Testis (tissue), 3 donors: ENCODE results near the gene P2RY8. TPM values are rescaled to one million over a fixed set of nuclear protein-coding genes. Genes with fewer than 3 reads are reported as not detected.
A peak's percentile ranks its signal among the peaks of the same experiment; 100 is the strongest.
"Not testable (repeated sequence)": the region's sequence is repeated elsewhere in the genome, so short reads cannot be mapped to it uniquely, and the experiment has no call there.

ENCODE experiments used
- DNase-seq: peaks from one replicate; pipeline ENCODE4 v3.0.0-alpha.2; 2019
- H3K27ac ChIP-seq, 2 donors: fragments of 200-600 bp; sonication (generic); one replicate each; pipeline ENCODE4 v1.5.1; 2019
- H3K27me3 ChIP-seq: fragments of 200-600 bp; sonication (generic); one replicate; pipeline ENCODE4 v1.5.1; 2019
- H3K36me3 ChIP-seq: fragments of 200-600 bp; sonication (generic); one replicate; pipeline ENCODE4 v1.5.1; 2017; ENCODE audit warnings: low read depth; ENCODE audit errors: missing control alignments
- H3K4me1 ChIP-seq: fragments of 200-600 bp; sonication (generic); one replicate; pipeline ENCODE4 v1.5.1; 2019
- H3K4me3 ChIP-seq, 2 donors: fragments of 200-600 bp; sonication (generic); one replicate each; pipeline ENCODE4 v1.5.1; 2017 to 2019
- H3K9me3 ChIP-seq: fragments of 200-600 bp; sonication (generic); one replicate; pipeline ENCODE4 v1.5.1; 2017
- POLR2A ChIP-seq: fragments of 450-650 bp; IDR thresholded peaks from one replicate; pipeline ENCODE4 v1.6.1; 2017; ENCODE audit warnings: antibody characterized with exemption, mild to moderate bottlenecking, moderate library complexity
- WGBS, 2 donors: methylation state at CpG; one replicate each; pipeline ENCODE4 v1.1.5; 2018; 5-methylcytosine and 5-hydroxymethylcytosine counted together
- intact Hi-C: fragments of 100-400 bp; cut with DNase I; formaldehyde crosslinking; loops from one replicate; pipeline ENCODE4 v1.15.1; 2023; ENCODE audit warnings: low total_unique reads
- polyA plus RNA-seq: library from polyadenylated mRNA; stranded (reverse); fragments of 350-450 nt; fragmentation: Illumina TruSeq; extraction: RNeasy Lipid Tissue Mini Kit (QIAGEN cat#74804); gene quantifications from one replicate; pipeline ENCODE4 v1.2.3, GENCODE V29; 2014; ENCODE audit warnings: low read depth, low replicate concordance; ENCODE audit not compliant: insufficient read depth
- total RNA-seq, 2 donors: library from RNA; depleted of rRNA; stranded (reverse); fragments of >200 nt; gene quantifications; one replicate each; pipeline ENCODE4 v1.2.3, GENCODE V29; 2016
- TF ChIP-seq, protein P1 (sequence below), 3 experiments: fragments of 450-650 bp in 2 of 3; fragments of 200-600 bp in 1 of 3; sonication (generic) in 1 of 3; IDR thresholded peaks; one replicate each; pipeline ENCODE4 v1.5.1; 2016 to 2019; ENCODE audit warnings: antibody characterized with exemption in 3 of 3, mild to moderate bottlenecking in 2 of 3, moderate library complexity in 1 of 3

Gene P2RY8
- total and polyA plus RNA-seq, 3 donors from 2014 or later: 0.24 to 1.1 (median 0.50) TPM

DNA sequence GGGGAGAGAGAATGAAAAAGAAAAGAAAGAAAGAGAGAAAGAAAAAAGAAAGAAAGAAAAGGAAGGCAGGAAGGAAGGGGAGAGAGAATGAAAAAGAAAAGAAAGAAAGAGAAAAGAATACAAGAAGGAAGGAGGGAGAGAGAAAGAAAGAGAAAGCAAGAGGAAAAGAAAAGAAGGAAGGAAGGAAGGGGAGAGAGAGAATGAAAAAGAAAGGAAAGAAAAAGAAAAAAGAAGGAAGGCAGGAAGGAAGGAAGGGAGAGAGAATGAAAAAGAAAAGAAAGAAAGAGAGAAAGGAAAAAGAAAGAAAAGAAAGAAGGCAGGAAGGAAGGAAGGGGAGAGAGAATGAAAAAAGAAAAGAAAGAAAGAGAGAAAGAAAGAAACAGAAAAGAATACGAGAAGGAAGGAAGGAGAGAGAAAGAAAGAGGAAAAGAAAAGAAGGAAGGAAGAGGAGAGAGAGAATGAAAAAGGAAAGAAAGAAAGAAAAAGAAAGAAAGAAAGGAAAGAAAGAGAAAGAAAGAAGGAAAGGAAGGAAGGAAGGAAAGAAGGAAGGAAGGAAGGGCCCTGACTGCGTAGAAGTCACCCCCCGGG lies 15.1 kb upstream of the P2RY8 start:
- Histone ChIP-seq H3K9me3 (no peaks in the 10 kb centered on the region), H3K27ac (no peak overlapping the region), H3K27me3 (no peaks in the 10 kb centered on the region), H3K4me1 (no peaks in the 10 kb centered on the region), H3K36me3 (no peaks in the 10 kb centered on the region), H3K4me3 (no peak overlapping the region)
- intact Hi-C loops: no loop called here
- TF ChIP-seq, protein P1, sequence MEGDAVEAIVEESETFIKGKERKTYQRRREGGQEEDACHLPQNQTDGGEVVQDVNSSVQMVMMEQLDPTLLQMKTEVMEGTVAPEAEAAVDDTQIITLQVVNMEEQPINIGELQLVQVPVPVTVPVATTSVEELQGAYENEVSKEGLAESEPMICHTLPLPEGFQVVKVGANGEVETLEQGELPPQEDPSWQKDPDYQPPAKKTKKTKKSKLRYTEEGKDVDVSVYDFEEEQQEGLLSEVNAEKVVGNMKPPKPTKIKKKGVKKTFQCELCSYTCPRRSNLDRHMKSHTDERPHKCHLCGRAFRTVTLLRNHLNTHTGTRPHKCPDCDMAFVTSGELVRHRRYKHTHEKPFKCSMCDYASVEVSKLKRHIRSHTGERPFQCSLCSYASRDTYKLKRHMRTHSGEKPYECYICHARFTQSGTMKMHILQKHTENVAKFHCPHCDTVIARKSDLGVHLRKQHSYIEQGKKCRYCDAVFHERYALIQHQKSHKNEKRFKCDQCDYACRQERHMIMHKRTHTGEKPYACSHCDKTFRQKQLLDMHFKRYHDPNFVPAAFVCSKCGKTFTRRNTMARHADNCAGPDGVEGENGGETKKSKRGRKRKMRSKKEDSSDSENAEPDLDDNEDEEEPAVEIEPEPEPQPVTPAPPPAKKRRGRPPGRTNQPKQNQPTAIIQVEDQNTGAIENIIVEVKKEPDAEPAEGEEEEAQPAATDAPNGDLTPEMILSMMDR (IDR thresholded peaks at IDR 0.05): no peak
- no peak for TF ChIP-seq POLR2A
- 93 to 96% methylated on average over 3 of the region's 3 CpGs for WGBS, 2 donors
- DNase-seq: no peak

DNA sequence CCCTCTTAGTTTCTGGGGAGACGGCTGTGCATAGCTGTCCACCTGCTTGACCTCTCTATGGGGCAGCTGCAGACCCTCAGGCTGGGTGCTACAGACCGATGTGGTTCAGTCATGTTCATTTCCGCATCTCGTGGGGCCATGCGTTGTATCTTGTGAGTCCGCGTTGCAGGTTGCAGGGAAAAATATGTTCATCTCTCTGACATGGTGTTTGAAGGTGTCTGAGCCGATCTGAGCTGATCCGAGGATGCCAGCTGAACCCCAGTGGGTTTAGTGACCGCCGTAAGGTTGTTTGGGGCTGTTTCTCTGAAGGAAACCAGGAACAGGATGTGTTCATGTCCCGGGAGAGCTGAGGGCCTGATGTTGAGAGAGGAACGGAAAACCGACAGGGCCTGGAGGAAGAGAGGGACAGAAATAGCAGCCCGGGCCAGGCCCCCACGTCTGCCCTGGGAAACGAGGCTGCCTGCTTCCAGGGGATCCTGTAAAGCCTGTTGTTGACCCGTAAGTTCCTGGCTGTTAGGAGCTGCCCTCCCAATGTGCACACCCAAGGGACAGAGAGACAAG lies 9.8 kb upstream of the P2RY8 start:
- Histone ChIP-seq H3K4me3 (no peak overlapping the region), H3K9me3 (no peaks in the 10 kb centered on the region), H3K4me1 (no peaks in the 10 kb centered on the region), H3K27ac (no peak overlapping the region), H3K36me3 (no peaks in the 10 kb centered on the region), H3K27me3 (no peaks in the 10 kb centered on the region)
- WGBS, 2 donors: 58 to 77% methylated on average over 13 to 18 of the region's 18 CpGs
- intact Hi-C loops: loop anchor here (5.0 kb wide), 1 partner anchor 74 kb away; no protein-coding TSS in a partner anchor
- DNase-seq: no peak
- TF ChIP-seq, protein P1 (IDR thresholded peaks at IDR 0.05): no peak
- no peak for TF ChIP-seq POLR2A

DNA sequence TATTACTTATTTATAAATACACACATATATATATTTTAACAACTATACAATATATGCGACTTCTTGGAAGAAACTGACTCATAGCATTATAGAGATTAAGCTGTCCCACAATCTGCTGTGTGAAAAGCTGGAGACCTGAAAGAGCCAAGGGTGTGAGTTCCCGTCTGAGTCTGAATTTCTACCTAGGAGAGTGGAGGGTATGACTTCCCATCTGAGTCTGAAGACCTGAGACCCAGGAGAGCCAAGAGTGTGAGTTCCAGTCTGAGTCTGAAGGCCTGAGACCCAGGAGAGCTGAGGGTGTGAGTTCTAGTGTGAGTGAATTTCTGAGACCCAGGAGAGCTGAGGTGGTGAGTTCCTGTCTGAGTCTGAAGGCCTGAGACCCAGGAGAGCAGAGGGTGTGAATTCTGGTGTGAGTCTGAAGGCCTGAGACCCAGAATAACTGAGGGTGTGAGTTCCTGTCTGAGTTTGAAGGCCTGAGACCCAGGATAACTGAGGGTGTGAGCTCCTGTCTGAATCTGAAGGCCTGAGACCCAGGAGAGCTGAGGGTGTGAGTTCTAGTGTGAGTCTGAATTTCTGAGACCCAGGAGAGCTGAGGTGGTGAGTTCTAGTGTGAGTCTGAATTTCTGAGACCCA lies 8.9 kb upstream of the P2RY8 start:
- intact Hi-C loops: loop anchor here (5.0 kb wide), 1 partner anchor 74 kb away; no protein-coding TSS in a partner anchor

DNA sequence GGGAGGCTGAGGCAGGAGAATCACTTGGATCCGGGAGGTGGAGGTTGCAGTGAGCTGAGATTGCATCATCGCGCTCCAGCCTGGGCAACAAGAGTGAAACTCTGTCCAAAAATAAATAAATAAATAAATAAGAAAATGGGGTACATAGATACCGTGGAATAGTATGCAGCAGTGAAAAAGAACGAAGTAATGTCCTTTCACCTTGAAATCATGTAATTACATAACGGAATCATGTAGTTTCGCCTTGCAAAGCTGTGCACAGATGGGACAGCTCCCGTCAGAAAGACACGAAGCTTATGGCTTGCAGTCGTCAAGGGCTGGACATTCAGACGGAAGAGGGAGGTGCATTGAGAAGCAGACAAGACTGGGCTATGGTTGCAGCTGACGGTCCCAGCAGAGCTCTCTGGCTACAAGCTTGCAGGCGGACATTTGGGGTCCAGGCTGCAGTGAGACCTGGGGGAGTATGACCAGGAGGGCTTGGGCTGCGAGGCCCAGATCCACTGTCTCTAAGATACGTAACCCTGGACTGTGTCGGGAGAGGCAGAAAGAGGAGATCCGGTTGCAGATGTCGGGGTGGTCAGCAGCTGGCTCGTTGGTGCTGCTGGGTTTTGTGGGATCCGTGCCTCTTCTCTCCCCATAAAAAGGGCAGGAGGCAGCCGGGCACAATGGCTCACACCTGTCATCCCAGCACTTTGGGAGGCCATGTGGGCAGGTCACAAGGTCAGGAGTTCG lies 6.2 kb upstream of the P2RY8 start:
- 91% methylated on average over 19 to 22 of the region's 22 CpGs for WGBS, 2 donors
- H3K9me3 ChIP-seq: no peaks in the 10 kb centered on the region
- TF ChIP-seq, protein P1 (IDR thresholded peaks at IDR 0.05): no peak
- TF ChIP-seq POLR2A: no peak
- H3K4me1 ChIP-seq: no peaks in the 10 kb centered on the region
- H3K36me3 ChIP-seq: no peaks in the 10 kb centered on the region
- H3K27ac ChIP-seq: no peak overlapping the region
- DNase-seq: no peak
- H3K27me3 ChIP-seq: no peaks in the 10 kb centered on the region
- H3K4me3 ChIP-seq: no peak overlapping the region
- intact Hi-C loops: no loop called here

More for the DNA sequence above, 8.9 kb upstream of the P2RY8 start:
- WGBS, 2 donors: 86 to 89% methylated on average over 2 of the region's 2 CpGs
- Histone ChIP-seq H3K9me3 (no peaks in the 10 kb centered on the region), H3K36me3 (no peaks in the 10 kb centered on the region), H3K4me1 (no peaks in the 10 kb centered on the region), H3K27ac (no peak overlapping the region), H3K27me3 (no peaks in the 10 kb centered on the region), H3K4me3 (no peak overlapping the region)
- TF ChIP-seq POLR2A: no peak
- TF ChIP-seq, protein P1 (IDR thresholded peaks at IDR 0.05): no peak
- DNase-seq: no peak

DNA sequence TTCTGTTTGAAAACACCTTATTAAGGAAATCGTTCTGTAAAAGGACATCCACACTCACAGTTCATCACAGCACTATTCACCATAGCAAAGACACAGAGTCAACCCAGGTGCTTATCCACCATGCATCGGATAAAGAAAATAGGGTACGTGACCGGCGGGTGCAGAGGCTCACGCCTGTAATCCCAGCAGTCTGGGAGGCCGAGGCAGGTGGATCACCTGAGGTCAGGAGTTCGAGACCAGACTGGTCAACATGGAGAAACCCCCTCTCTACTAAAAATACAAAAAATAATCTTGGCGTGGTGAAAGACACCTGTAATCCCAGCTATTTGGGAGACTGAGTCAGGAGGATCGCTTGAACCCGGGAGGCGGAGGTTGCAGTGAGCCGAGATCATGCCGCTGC lies 2.2 kb upstream of the P2RY8 start:
- DNase-seq, intact Hi-C loops, H3K4me1 ChIP-seq, H3K27ac ChIP-seq, H3K4me3 ChIP-seq, H3K27me3 ChIP-seq, H3K9me3 ChIP-seq, H3K36me3 ChIP-seq: not testable (repeated sequence)
- 94 to 97% methylated on average over 14 of the region's 14 CpGs for WGBS, 2 donors

DNA sequence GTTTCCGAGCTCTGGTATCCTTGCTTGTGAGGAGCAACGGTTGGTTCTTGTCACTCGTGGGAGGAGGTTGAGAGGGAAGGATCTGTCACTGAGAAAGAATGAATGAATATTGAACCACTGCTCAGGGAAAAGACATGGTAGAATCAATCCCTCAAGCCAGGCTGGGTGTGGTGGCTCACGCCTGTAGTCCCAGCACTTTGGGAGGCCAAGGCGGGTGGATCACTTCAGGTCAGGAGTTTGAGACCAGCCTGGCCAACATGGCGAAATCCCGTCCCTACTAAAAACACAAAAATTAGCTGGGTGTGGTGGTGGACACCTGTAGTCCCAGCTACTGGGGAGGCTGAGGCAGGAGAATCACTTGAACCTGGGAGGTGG lies 718 bp upstream of the P2RY8 start:
- peak overlapping the region in 1 of 2 donors; percentile 58 for H3K27ac ChIP-seq
- WGBS, 2 donors: 58 to 65% methylated on average over 7 of the region's 7 CpGs
- H3K27me3 ChIP-seq, H3K36me3 ChIP-seq, H3K9me3 ChIP-seq, intact Hi-C loops, H3K4me1 ChIP-seq, H3K4me3 ChIP-seq, DNase-seq: not testable (repeated sequence)
